H9 (cell line): ENCODE data around the gene ASTN1. TPM values are rescaled to one million over a fixed set of nuclear protein-coding genes. Genes with fewer than 3 reads are reported as not detected.

ENCODE experiments used
- DNase-seq: peaks from one replicate; pipeline ENCODE4 v3.0.0-alpha.2; 2017
- H2AFZ ChIP-seq: one replicate; pipeline ENCODE4 v1.6.1; 2013; ENCODE audit warnings: mild to moderate bottlenecking, low read length, control low read depth, moderate library complexity
- H2AK5ac ChIP-seq: 2 replicates; pipeline ENCODE4 v1.6.1; 2013; ENCODE audit warnings: low read length, control low read depth, mixed read lengths; ENCODE audit not compliant: insufficient read length
- H2BK120ac ChIP-seq: one replicate; pipeline ENCODE4 v1.6.1; 2013; ENCODE audit warnings: low read depth, mild to moderate bottlenecking, low read length, control low read depth, inconsistent platforms; ENCODE audit not compliant: poor library complexity, severe bottlenecking
- H2BK12ac ChIP-seq: 2 replicates; pipeline ENCODE4 v1.6.1; 2013; ENCODE audit warnings: low read length, control low read depth, mixed read lengths, low read depth; ENCODE audit not compliant: insufficient read length
- H2BK15ac ChIP-seq: 2 replicates; pipeline ENCODE4 v1.6.1; 2013; ENCODE audit warnings: low read depth, low read length, control low read depth
- H2BK20ac ChIP-seq: one replicate; pipeline ENCODE4 v1.6.1; 2013; ENCODE audit warnings: low read depth, mild to moderate bottlenecking, low read length, control low read depth, inconsistent platforms; ENCODE audit not compliant: poor library complexity, severe bottlenecking
- H2BK5ac ChIP-seq: 2 replicates; pipeline ENCODE4 v1.6.1; 2013; ENCODE audit warnings: low read length, control low read depth, mixed read lengths; ENCODE audit not compliant: insufficient read length
- H3K14ac ChIP-seq: 2 replicates; pipeline ENCODE4 v1.6.1; 2013; ENCODE audit warnings: low read length, control low read depth; ENCODE audit not compliant: insufficient read depth
- H3K18ac ChIP-seq: 2 replicates; pipeline ENCODE4 v1.6.1; 2013; ENCODE audit warnings: low read depth, mild to moderate bottlenecking, mixed read lengths, low read length, control low read depth; ENCODE audit not compliant: insufficient read length
- H3K23ac ChIP-seq: 2 replicates; pipeline ENCODE4 v1.6.1; 2013; ENCODE audit warnings: low read length, control low read depth, mixed read lengths, low read depth; ENCODE audit not compliant: insufficient read length
- H3K23me2 ChIP-seq: 2 replicates; pipeline ENCODE4 v1.6.1; 2013; ENCODE audit warnings: low read depth, mild to moderate bottlenecking, mixed read lengths, low read length, control low read depth; ENCODE audit not compliant: insufficient read length, poor library complexity, severe bottlenecking
- H3K27ac ChIP-seq: 2 replicates; pipeline ENCODE4 v1.5.1; 2013; ENCODE audit warnings: low read length, control low read depth, mixed read lengths, low read depth; ENCODE audit not compliant: insufficient read length
- H3K27me3 ChIP-seq: 2 replicates; pipeline ENCODE4 v1.6.1; 2013; ENCODE audit warnings: low read length, control low read depth, inconsistent platforms; ENCODE audit not compliant: insufficient read depth
- H3K4ac ChIP-seq: 2 replicates; pipeline ENCODE4 v1.6.1; 2013; ENCODE audit warnings: low read depth, mild to moderate bottlenecking, control low read depth, inconsistent platforms, low read length, moderate library complexity
- H3K4me1 ChIP-seq: 2 replicates; pipeline ENCODE4 v1.6.1; 2013; ENCODE audit warnings: low read length, control low read depth, inconsistent platforms; ENCODE audit not compliant: insufficient read depth
- H3K4me2 ChIP-seq: 2 replicates; pipeline ENCODE4 v1.6.1; 2013; ENCODE audit warnings: low read length, control low read depth, mixed read lengths; ENCODE audit not compliant: insufficient read length, insufficient read depth
- H3K56ac ChIP-seq: 2 replicates; pipeline ENCODE4 v1.6.1; 2013; ENCODE audit warnings: low read depth, mild to moderate bottlenecking, mixed read lengths, low read length, control low read depth; ENCODE audit not compliant: insufficient read length
- H3K79me1 ChIP-seq: 2 replicates; pipeline ENCODE4 v1.6.1; 2013; ENCODE audit warnings: low read depth, mild to moderate bottlenecking, moderate library complexity, low read length, control low read depth, inconsistent platforms; ENCODE audit not compliant: insufficient read depth, poor library complexity, severe bottlenecking
- H3K79me2 ChIP-seq: 2 replicates; pipeline ENCODE4 v1.6.1; 2013; ENCODE audit warnings: low read length, control low read depth, inconsistent platforms; ENCODE audit not compliant: insufficient read depth
- H3K9ac ChIP-seq: 2 replicates; pipeline ENCODE4 v1.6.1; 2013; ENCODE audit warnings: low read length, control low read depth, mixed read lengths; ENCODE audit not compliant: insufficient read length; ENCODE audit errors: extremely low read depth
- H3K9me3 ChIP-seq: one replicate; pipeline ENCODE4 v1.6.1; 2013; ENCODE audit warnings: low read depth, low read length, inconsistent platforms; ENCODE audit not compliant: control insufficient read depth
- H3T11ph ChIP-seq: one replicate; pipeline ENCODE4 v1.6.1; 2013; ENCODE audit warnings: mild to moderate bottlenecking, low read length, control low read depth, inconsistent platforms
- H4K20me1 ChIP-seq: one replicate; pipeline ENCODE4 v1.6.1; 2013; ENCODE audit not compliant: control insufficient read depth, insufficient read length, insufficient read depth
- H4K5ac ChIP-seq: 2 replicates; pipeline ENCODE4 v1.6.1; 2013; ENCODE audit warnings: low read depth, mild to moderate bottlenecking, mixed read lengths, low read length, control low read depth; ENCODE audit not compliant: insufficient read length
- H4K8ac ChIP-seq: replicated peaks from 2 replicates; pipeline ENCODE4 v1.6.1; 2013; ENCODE audit warnings: low read length, control low read depth, mixed read lengths, low read depth; ENCODE audit not compliant: insufficient read length
- H4K91ac ChIP-seq: 2 replicates; pipeline ENCODE4 v1.6.1; 2013; ENCODE audit warnings: low read depth, mild to moderate bottlenecking, moderate library complexity, mixed read lengths, low read length, control low read depth; ENCODE audit not compliant: insufficient read length
- H3K27ac Mint-ChIP-seq, 3 experiments: 2 replicates in 2 of 3; 3 replicates in 1 of 3; pipeline ENCODE4 v1.8.0; 2020 to 2021; ENCODE audit warnings: mixed read lengths in 3 of 3, mild to moderate bottlenecking in 1 of 3, moderate library complexity in 1 of 3
- H3K27me3 Mint-ChIP-seq: 2 replicates; pipeline ENCODE4 v1.8.0; 2021; ENCODE audit warnings: low read depth, mild to moderate bottlenecking, moderate library complexity, mixed read lengths
- H3K36me3 Mint-ChIP-seq, 3 experiments: 2 replicates in 2 of 3; 3 replicates in 1 of 3; pipeline ENCODE4 v1.8.0; 2020 to 2021; ENCODE audit warnings: low read depth in 3 of 3, mixed read lengths in 3 of 3; ENCODE audit not compliant: insufficient read depth in 1 of 3
- H3K4me1 Mint-ChIP-seq, 2 experiments: 2 replicates each; pipeline ENCODE4 v1.8.0; 2020; ENCODE audit warnings: mixed read lengths in 2 of 2
- H3K4me3 Mint-ChIP-seq, 2 experiments: 2 replicates in 1 of 2; 3 replicates in 1 of 2; pipeline ENCODE4 v1.8.0; 2020 to 2021; ENCODE audit warnings: mild to moderate bottlenecking in 2 of 2, mixed read lengths in 2 of 2, moderate library complexity in 1 of 2
- H3K9me3 Mint-ChIP-seq, 2 experiments: 2 replicates in 1 of 2; 3 replicates in 1 of 2; pipeline ENCODE4 v1.8.0; 2020; ENCODE audit warnings: mild to moderate bottlenecking in 2 of 2, mixed read lengths in 2 of 2, moderate library complexity in 1 of 2
- CTCF ChIP-seq: fragments of 200-600 bp; sonication (generic); conservative IDR thresholded peaks from 3 replicates; pipeline ENCODE4 v1.8.0; 2021; ENCODE audit warnings: antibody characterized with exemption, mild to moderate bottlenecking
- WGBS: extraction: QIAGEN DNeasy Blood & Tissue Kit; methylation state at CpG from one replicate; pipeline ENCODE4 v1.1.7; 2013; ENCODE audit warnings: missing lambda C conversion rate, low lambda C conversion rate, mixed read lengths; ENCODE audit not compliant: insufficient read length; ENCODE audit errors: extremely low coverage; 5-methylcytosine and 5-hydroxymethylcytosine counted together
- total RNA-seq: library from RNA; stranded (reverse); gene quantifications from 2 replicates; pipeline ENCODE4 v1.2.1, GENCODE V29; 2021

ASTN1 gene
- total RNA-seq, 1 experiment from 2014 or later, result 0.98 TPM

- no peaks in the 10 kb centered on the region for H3K4me1 ChIP-seq
- no peaks in the 10 kb centered on the region for H3K9me3 ChIP-seq
- Mint-ChIP-seq H3K27ac (no peak overlapping the region), H3K9me3 (no peaks in the 10 kb centered on the region), H3K4me3 (no peak overlapping the region), H3K27me3 (no peaks in the 10 kb centered on the region; the same call in 1 of the 2 replicates), H3K36me3 (no peaks in the 10 kb centered on the region; a peak in 1 of 7 replicates), H3K4me1 (0 out of 4 replicates have a peak, but pooled peaks cover 2% of the 10 kb centered on the region in 2 experiments)
- H2AK5ac ChIP-seq, result no peak overlapping the region
- no peak overlapping the region for H3K56ac ChIP-seq
- no peak overlapping the region for H3K4me2 ChIP-seq
- no peak overlapping the region for H2BK5ac ChIP-seq
- no peak overlapping the region for H3K23ac ChIP-seq
- no peak overlapping the region for H2AFZ ChIP-seq
- no peak overlapping the region for H2BK12ac ChIP-seq
- H2BK20ac ChIP-seq, result no peak overlapping the region
- H2BK15ac ChIP-seq, result no peak overlapping the region
- no peak overlapping the region for H4K5ac ChIP-seq
- no CpG with 5 or more reads among the region's 4 CpGs for WGBS
- no peak overlapping the region for H4K91ac ChIP-seq
- H3K9ac ChIP-seq, result no peak overlapping the region
- H3K79me1 ChIP-seq, result no peaks in the 10 kb centered on the region
- no peaks in the 10 kb centered on the region for H3K23me2 ChIP-seq
- H3K14ac ChIP-seq, result no peak overlapping the region
- H3K18ac ChIP-seq, result no peak overlapping the region
- H2BK120ac ChIP-seq, result no peak overlapping the region
- H3T11ph ChIP-seq, result no peak overlapping the region
- H3K4ac ChIP-seq, result no peak overlapping the region
- H3K79me2 ChIP-seq, result no peaks in the 10 kb centered on the region
- no peak overlapping the region for H3K27ac ChIP-seq
- no peak overlapping the region for H4K8ac ChIP-seq
- H3K27me3 ChIP-seq, result no peaks in the 10 kb centered on the region
- H4K20me1 ChIP-seq, result no peaks in the 10 kb centered on the region
- TF ChIP-seq CTCF, result no peak
- DNase-seq, result no peak
These were observed 287.5 kb downstream of the ASTN1 start for GRCh38 chr1:176876966-176877515.
